HEK293T (cell line): ENCODE data around the gene BBC3.

Source experiments
- ARNT ChIP-seq: fragments of 450-650 bp; IDR thresholded peaks from 2 replicates; pipeline ENCODE4 v1.6.1; 2017; ENCODE audit warnings: mild to moderate bottlenecking
- FOXK2 ChIP-seq: fragments of 450-650 bp; IDR thresholded peaks from 2 replicates; pipeline ENCODE4 v1.6.1; 2016; ENCODE audit warnings: mild to moderate bottlenecking

DNA sequence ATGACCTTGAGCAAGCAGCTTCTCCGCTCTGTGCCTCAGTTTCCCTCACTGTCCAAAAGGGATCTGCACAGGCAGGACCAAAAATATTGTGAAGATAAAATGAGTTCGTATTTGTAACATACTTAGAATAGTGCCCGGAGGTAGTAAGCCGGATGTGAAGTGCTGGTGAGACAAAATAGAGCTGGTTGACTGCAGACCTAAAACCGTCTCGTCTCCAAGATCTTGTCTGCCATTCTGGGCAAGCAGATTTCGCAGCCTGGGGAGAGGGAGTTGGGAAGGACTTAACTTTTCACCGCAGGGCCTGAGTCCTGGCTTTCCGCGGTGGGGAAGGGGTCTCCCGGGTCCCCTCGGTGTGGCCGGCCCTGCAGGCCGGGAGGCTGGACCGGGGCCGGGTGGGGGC is 8.2 kb upstream of the BBC3 start:
- no peak for TF ChIP-seq FOXK2
- no peak for TF ChIP-seq ARNT
